SHP77 treated with DMSO at 0.1 percent for 48 hours (cell line): ENCODE data around the gene SIRT7.
A peak's percentile ranks its signal among the peaks of the same experiment; 100 is the strongest.

Experiments
- DNase-seq: peaks from one replicate; lab custom pipeline; 2025; lab: John Stamatoyannopoulos, UW

SIRT7 gene

DNA sequence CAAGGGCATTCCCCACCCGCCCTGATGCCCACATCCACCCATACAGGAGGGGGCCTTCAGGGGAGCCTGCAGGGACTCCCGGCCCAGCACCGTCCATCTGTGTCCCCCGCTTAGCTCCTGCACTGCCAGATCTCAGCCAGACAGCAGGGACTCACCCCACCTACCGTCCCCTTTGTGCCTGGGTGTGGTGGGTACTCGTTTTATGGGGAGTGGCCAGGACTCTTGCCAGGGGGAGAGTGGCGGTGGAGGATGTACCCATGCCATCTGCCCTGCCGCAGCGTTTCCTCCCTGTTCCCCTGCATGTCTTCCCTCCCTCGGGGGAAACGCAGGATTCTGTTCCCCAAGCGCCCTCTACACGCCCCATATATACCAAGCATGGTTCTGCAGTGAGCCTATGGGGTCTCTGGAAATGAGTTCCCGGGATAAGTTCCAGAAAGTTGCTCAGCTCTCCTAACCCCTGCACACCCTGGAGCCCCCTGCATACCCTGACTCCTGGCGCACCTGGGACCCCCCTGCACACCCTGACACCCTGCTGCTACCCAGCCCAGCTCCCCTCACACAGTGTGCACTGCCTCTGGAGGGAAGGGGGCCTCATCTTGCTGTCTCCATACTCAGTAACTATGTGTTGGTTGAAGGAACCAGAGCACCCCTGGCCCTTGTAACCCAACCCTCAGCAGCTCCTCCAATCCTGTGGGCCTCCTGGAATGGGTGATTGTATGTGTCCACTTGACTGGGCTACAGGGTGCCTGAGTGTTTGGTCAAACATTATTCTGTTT is 13.8 kb upstream of the SIRT7 start:
- DNase-seq, result no peak

DNA sequence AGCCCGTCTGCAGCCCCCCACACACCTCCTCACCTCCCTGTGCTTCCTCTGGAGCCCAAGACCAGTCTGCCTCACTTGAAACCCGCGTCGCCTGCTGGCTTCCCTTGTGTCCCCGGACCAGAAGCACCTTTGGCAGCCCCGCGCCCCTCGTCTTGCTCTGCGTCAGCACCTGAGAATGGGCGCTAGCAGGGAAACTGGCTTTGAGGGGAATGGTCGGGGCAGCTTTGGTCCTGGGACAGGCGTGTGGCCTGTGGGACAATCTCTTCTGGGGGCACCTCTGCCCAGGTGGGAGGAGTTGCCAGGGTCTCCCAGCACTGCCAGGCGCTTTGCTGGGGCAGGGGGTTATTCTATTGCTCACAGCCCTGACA is 13.2 kb upstream of the SIRT7 start:
- no peak for DNase-seq

DNA sequence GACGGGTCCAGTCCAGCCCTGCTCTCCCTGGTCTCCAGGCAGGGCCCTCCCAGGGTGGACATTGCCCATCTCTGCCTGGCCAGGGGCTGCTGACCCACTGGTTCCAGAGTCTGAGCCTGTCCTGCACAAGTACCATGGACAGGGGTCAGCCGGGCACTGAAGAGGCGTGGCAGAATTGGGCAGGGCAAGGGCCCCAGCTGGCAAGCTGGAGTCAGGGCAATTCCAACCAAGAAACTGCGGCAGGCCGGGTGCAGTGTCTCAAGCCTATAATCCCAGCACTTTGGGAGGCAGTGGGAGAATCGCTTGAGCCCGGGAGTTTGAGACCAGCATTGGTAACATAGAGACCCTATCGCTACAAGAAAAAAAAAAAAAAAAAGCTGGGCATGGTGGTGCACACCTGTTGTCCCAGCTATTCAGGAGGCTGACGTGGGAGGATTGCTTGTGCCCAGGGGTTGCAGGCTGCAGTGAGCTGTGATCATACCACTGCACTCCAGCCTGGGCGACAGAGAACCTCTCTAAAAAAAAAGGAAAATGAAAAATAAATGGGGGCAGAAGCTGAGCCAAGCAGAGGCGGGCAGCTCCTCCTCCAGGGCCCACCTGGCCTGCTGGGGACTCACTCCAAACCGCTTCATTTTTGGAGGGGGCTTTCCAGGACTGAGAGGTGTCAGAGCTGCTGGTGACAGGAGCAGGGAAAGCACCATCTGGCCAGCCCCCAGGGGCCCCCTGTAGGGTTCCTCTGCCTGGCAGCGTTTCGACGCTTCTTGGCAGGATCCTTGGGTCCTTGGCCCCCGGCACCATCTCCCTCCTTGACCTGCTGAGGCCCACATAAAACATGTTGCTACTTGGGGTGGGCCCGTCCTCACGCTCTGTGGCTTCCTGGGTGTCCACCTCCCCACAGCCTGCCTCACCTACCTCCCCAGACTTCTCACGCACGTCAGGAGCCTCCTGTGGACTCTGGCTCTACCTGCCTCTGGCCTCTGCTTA is 12.5 kb upstream of the SIRT7 start:
- no peak for DNase-seq

DNA sequence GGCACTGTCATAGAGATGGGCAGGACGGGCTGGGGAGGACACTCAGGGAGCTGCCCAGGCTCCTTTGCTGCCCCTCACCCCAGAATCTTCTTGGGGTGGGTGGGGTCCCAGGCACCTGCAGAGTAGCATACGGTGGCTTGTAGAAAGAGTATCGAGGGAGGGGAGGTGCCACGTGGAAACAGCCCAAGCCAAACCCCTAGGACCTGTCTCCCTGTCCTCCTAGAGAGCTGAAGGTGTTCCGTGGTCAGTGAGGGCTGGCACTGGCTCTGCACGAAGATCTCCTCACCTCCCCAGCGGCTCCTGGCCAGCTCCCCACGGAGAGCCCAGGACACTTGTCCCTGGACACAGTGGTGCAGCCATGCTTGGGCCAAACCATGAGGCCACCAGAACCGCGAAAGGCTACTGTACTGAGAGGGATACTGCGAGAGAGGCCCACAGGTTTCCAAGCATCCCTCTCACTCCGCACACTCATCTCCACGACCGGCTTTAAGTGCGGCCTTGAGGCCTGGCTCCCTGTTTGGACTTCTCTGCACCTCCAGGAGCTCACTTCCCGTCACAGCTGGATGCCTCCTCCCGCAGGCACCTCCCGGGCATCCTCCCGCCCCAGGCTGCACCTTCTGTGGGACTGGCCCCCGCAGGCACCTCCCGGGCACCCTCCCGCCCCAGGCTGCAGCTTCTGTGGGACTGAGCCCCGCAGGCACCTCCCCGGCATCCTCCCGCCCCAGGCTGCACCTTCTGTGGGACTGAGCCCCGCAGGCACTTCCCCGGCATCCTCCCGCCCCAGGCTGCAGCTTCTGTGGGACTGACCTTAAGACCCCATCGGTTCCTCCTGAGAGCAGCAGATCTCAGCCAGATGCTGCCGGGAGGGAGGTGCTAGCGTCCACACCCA is 11.5 kb upstream of the SIRT7 start:
- DNase-seq, result no peak

DNA sequence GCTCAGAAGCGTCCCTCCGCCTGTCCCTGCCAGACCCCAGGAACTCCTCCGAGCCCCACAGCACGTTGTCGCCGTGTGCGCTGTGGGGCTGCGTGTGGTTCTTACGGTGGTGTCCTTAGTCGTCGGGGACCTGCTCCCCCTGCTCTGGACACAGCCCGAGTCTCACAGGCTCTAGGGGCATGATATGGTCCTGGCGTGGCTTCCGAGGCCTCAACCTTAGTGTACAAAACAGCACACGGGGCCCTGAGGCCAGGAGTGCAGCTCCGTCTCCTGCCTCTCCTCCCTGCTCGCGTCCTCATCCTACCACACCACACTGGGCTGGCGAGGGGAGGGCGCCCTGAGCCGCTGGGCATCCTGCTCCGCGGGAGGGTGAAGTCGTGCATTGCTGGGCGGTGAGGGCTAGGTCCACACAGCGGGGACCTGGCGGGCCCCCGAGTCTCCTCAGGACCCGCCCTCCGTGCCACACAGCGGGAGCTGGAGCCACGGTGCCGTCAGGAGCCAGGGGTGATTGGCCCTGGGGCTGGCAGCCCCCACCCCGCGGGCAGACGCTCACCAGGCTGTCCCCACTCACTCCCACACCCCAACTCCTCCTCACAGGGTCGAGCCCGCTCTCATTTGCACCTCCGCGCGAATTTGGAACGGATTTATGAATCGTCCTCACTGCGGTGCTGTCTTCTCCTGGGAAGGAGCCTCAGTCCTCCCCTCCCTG is 10.7 kb upstream of the SIRT7 start:
- DNase-seq, result no peak

DNA sequence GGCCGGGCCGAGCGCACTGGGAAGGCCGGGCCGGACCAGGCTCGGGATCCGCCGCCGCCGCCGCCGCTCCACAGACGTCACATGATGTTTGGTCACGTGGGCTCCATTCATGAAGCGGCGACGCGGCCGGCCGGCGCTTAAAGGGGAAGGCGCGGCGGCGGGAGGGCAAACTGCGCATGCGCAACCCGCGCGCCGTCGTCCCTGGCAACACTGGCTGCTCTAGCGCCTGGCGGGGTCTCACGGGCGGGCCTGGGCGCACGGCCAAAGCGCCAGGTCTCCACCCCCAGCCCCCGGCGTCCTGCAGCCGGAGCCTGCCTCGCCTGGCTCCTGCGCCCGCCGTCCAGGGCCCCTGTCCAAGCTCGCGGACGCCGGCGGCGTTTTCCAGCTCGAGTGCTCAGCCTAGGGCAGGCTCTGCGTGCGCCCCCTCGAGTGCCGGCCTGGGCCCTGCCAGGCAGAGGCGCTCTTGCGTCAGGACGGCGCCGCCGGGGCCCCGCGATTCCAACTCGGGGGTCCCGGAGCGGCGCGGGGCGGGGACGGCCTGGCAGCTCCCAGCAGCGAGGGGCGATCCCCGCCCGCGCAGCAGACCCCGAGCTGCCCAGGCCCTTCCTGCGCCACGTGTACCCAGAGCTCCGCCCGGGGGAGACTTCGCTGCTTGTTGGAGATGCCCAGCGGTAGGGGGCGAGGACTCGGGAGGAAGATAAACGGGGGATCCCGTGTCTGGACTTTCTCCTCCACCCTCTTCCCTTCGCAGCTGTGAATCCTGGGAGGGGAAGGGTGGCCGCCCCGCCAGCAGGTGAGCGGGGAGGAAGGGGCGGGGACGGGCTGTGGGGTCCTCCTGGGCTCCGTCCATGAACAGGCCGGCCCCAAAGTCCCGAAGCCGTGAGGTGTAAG is 9.9 kb upstream of the SIRT7 start, which contains the start of gene MAFG:
MAFG (minus strand) TSS at position 83 of the 891 bp plus-strand sequence. CDS start 4,550 bp downstream, outside the sequence.
- peak; percentile 92 for DNase-seq

DNA sequence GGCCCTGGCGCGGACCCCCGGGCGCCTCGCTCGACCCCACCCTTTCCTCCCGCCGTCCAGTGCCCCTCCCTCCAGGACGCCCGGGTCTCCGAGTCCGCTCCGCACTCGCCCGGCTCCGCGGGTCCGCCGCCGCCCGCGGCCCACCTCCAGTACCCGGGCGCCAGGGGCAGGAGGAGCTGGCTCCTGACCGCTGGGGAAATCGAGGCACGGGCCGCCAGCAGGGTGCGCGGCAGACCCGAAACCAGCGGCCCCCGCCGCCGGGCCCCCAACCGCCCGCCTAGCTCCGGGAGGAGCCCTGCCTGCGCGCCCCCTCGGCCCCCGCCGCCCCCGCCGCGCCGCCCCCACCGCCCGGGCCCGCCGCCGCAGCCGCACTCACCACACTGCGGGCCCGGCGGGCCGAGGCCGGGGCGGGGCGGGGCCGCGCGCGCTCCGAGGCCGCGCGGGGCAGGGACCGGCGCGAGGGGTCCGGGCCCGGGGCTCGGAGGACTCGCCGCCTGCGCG is 9.2 kb upstream of the SIRT7 start:
- DNase-seq, result no peak

DNA sequence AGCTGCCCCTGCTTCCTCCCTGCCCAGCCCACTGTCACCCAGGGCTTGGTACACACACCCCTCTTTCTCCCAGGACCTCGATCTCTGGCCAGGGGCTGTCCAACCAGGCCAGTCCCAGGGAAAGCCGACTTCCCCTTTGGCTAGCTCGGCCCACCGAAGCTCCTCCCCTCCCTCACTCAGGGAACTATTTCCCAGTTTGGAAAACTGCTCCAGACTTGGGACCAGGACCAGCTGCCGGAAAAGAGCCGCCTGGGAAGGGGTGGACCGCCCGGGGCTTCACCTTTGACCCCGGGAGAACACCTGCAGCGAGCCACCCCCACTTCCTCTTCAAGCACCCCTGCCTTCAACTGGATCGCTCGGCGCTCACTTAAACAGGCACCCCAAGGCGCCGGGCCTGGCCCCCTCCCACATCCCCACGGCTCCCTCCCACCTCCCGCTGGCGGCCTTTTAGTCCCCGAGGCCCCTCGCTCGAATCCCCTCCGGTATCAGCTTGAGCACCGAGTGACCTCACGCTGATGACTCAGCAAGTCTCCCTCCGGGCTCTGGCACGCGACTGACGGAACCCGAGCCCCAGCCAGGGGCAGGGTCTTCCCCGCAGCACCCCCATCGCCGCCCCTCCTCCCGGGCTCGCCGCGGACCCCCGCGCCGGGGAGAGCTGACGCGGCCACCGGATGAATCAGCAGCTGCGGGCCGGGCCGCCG is 8.6 kb upstream of the SIRT7 start:
- peak; percentile 10 for DNase-seq

DNA sequence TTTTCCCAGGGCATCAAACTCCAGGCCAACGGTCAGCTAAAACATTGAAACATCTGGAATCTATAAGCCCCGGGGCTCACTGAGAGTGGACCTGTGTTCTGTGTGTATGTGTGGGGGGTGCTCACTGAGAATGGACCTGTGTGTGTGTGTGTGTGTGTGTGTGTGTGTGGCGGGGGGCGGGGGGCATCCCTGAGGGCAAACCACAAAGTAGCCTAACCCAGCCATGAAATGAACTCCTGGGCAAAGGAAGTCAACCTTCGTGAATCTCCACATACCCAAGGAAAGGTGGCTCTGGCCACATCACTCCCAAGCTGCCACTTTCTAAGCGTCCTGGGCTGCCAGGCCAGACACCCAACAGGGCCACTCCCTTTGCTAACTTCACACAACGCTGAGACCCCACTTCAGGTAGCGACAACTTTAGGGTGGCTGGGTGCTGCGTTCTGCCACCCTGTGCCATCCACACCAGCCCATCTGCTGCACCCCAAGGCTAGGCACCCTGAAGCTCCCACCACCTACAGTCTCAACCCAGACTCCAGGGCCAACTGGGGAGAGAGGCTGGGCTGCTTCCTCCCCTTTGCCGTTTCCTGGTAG is 8.0 kb upstream of the SIRT7 start:
- no peak for DNase-seq

DNA sequence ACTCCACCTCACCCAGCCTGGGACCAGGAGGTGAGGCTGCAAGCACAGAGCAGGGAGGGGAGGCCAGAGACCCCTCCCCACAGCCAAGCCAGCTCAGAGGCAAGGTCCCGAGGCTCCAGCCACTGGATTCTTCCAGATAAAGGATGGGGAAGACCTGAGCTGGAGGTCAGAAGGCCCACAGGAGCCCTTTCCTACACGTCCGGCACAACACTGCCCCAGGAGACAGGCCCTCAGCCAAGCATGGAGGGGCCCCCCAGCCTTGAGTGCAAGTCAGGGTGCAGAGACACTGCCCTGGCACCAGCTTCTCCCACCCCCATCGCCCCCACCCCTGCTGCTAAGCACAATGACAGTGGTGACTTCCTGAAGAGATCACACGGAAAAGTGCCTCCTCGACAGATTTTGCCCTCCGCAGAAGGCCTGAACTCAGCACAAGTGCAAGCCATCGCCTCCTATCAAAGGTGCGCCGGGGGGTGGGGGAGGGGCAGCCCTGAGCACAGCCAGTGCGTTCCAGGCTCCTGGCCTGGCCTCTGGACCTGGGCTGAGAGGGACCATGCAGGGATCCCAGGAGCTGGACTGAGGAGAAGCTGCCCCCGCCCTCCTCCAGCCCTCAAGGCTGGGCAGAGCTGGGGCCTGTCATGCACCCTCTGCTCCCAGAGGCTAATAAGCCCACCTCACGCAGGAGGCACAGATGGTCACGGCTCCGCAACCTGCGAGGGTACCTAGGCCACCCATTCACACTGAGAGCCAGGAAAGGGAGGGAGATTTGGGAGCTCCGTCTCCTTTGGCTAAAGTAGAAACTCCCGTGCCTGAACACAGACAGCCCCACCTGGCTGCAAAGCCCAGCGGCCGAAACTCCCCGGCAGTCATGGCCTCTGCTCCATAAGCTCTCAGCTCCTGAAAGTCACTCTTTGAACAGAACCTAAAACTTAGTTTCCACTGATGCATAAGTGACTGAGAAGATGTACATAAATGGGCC is 6.9 kb upstream of the SIRT7 start:
- DNase-seq, result no peak

DNA sequence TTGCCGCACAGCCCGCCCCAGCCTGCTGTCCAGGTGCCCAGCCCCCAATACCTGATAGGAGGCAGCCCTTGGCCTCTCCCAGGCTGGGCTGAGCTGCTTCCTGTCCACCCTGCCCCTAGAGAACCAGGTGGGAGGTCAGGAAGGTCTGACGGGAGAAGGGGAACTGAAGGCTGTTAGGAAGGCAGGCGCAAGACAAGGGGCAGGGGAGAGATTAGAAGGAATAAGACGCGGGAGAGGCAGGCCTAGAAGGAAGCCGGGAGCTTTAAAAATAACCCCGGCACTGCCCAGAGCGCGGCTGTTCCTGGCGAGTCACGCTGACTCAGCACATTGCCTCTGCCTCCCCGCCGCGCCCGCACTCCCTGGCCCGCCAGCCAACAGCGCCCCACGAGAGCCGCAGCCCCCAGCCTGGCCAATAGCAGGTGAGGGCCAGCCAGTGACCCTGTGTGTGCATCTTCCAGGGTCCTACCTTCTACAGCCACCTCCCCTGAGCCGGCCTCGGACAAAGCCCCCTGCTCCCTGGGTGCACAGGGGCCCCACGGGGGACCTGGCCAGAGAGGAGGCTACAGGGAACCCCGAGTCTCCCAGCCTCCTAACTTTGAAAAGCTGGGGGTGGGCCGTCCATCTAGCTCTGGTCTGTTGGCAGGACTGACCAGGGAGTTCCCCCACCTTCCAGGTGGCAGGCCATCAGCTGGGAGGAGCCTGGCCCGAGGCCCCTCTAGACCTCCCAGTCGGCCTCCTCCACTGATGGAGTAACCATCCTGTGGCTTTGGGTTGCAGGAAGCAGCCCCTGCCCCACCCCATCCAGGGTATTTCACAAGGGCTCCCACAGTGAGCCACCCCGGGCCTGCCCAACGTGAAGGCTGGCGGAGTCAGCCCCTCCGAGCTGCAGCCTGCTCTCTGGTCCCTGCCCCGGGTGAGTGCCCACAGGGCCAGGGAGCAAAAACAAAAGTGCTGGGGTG is 5.6 kb upstream of the SIRT7 start:
- DNase-seq, result no peak

DNA sequence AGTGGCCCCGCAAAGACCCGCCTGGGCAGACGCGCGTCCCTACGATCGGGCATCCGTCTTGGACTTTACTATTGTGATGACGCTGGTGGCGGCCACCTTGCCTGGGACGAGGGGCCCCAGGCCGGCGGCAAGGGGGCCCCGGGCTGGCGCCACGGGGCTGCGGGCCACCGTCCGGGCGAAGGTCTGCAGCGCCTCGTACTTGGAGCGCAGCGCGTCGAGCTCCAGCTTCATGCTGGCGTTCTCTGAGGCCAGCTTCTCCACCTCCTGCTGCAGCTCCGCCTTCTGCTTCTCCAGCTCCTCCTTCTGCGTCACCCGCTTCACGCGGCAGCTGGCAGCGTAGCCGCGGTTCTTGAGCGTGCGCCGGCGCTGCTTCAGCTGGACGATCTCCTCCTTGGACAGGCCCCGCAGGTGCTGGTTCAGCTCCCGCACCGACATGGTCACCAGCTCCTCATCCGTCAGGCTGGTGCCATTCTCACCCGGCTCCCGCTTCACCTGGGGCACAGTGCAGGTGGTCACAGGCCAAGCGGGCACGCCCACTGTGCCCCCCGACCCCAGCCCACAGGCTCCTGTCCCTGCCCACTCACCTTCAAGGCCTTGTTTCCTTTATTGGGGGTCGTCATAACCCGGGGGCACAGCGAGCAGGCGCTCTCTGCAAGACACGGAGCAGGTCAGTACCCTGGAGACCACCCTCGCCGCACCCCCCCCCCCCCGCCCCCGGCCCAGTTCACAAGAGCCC is 4.8 kb upstream of the SIRT7 start:
- no peak for DNase-seq

DNA sequence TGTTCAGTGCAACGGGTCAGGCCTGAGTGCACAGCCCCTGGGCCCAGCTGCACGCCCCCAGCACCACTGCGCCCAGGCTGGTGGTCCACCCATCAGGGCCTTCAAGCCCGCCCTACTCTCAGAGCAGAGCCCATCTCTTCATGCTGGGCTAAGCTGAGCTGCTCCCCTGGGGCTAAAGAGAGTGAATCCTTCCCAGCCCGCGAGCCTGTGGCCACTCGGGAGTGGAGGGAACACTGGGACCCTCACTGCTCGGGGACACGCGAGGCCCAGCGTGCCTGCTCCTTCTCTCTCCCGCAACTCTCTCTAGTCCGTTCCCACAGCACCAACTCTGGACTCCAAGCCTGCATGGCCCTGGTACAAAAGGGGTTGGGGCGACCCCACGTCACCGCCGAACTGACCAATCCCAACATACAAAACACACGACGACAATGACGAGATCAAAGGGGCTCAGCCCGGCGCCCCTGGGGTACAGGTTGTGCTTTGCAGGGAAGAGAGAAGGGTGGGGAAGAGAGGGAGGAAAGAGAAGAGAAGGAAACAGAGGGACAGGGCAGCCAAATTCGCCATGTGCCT is 4.1 kb upstream of the SIRT7 start:
- no peak for DNase-seq

DNA sequence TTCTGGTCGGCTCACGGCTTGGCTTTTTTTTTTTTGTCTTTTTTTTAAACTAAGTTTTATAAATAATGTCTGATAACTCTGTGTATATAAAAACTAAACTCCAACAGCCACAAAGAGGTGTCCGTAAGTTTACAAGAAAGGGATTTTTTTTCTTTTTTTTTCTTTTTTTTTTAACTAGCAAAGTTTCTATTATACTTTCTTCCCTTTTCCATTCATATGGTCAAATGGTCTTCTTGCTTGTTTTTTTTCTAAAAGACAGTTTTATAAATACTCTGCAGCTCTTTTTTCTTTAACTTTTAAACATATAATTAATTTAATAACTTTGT is 3.5 kb upstream of the SIRT7 start:
- DNase-seq, result no peak

DNA sequence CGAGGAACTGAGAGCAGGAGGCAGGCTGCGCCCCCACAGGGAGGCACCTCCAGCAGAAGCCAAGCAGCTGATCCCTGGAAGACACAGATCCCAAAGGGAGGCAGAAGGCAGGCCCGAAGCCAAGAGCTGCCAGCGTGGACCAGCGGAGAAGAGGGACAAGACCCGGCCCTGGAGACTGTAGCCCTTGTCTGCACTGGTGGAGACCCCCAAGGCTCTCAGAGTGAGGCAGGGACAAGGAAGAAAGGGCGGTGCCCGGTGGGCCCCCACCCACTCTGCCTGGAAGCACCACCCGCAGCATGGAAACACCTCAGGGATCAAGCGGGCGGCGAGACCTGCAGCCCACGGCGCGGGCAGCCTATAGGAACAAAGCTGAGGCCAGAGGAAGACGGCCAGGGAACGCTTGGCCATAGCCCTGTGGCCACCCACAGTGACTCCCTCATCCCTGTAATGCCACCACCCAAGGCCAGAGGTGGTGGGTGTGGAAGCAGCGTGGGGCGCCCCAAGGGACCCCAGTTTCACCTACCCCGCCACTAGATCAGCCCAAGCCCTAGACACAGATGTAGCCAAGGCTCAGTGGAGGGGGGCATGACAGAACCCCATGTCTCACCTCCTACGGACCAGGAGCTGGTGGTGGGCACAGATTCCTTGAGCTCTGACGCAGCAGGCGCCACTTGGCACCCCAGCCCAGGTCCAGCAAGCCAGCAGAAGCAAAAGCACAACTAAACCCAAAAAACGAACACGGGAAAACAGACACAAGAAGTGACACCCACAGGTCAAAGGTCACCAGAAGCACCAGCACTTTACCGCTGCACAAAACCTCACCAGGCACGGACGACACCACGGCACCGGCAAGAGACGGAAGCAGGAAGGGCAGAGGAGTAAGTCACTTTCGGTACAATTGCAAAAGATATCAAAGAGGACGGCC is 2.9 kb upstream of the SIRT7 start:
- no peak for DNase-seq
